PC-9 (cell line): ENCODE measurements around the gene DUOXA1.
"Not testable (repeated sequence)": the region's sequence is repeated elsewhere in the genome, so short reads cannot be mapped to it uniquely, and the experiment has no call there.

Experiments used
- CTCF ChIP-seq: fragments of 200-600 bp; sonication (generic); conservative IDR thresholded peaks from 2 replicates; pipeline ENCODE4 v1.6.1; 2017; ENCODE audit warnings: mixed run types, antibody characterized with exemption, mild to moderate bottlenecking, moderate library complexity
- EZH2 ChIP-seq: fragments of 200-600 bp; sonication (generic); IDR thresholded peaks from 2 replicates; pipeline ENCODE4 v1.8.0; 2017; ENCODE audit warnings: antibody characterized with exemption, low read depth

GRCh38 chr15:45080593-45080992, 49.1 kb downstream of the DUOXA1 start:
- not testable (repeated sequence) for TF ChIP-seq CTCF, EZH2
